Measurements from ENCODE around the gene SMAD9.

Gene SMAD9

DNA sequence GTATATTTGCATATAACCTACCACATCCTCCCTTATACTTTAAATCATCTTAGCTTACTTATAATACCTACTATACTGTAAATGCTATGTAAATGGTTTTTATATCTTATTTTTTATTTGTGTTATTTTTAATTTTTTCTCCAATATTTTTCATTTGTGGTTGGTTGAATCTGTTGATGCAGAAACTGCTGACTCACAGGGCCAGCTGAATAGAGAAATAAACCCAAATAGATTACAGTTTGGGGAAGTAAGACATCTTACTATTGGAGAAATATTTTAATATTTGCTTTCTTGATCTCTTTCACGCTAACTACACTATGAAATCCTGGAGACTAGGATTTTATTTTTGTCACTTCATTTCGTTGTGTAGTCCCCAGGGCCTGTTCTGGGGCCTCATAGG lies 7.1 kb downstream of the SMAD9 start:
- Histone ChIP-seq H4K20me1 (ENCODE audit: insufficient read depth, low read length) (no peaks in the 10 kb centered on the region), H3K36me3 (replicated peaks; ENCODE audit: low read depth, low read length) (no peaks in the 10 kb centered on the region), H3K4me2 (ENCODE audit: low read length) (no peak overlapping the region), H3K27ac (ENCODE audit: low read length) (no peak overlapping the region), H3K79me2 (ENCODE audit: low read length) (no peaks in the 10 kb centered on the region), H3K27me3 (ENCODE audit: low read depth, low read length) (0 out of 2 replicates have a peak, but pooled peaks cover 3% of the 10 kb centered on the region), H3K4me3 (ENCODE audit: low read length) (no peak overlapping the region), H2AFZ (ENCODE audit: low read depth, low read length) (peak overlapping the region; percentile 42; the same call in 1 of the 2 replicates), H3K4me1 (ENCODE audit: low read length) (peaks cover 13% of the 10 kb centered on the region), H3K9me3 (ENCODE audit: insufficient read depth, low read length) (no peaks in the 10 kb centered on the region), H3K9ac (ENCODE audit: low read length) (no peak overlapping the region)
- TF ChIP-seq, protein P1, sequence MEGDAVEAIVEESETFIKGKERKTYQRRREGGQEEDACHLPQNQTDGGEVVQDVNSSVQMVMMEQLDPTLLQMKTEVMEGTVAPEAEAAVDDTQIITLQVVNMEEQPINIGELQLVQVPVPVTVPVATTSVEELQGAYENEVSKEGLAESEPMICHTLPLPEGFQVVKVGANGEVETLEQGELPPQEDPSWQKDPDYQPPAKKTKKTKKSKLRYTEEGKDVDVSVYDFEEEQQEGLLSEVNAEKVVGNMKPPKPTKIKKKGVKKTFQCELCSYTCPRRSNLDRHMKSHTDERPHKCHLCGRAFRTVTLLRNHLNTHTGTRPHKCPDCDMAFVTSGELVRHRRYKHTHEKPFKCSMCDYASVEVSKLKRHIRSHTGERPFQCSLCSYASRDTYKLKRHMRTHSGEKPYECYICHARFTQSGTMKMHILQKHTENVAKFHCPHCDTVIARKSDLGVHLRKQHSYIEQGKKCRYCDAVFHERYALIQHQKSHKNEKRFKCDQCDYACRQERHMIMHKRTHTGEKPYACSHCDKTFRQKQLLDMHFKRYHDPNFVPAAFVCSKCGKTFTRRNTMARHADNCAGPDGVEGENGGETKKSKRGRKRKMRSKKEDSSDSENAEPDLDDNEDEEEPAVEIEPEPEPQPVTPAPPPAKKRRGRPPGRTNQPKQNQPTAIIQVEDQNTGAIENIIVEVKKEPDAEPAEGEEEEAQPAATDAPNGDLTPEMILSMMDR (IDR thresholded peaks at IDR 0.05; ENCODE audit: low read depth, low read length): no peak
- no peak for TF ChIP-seq EZH2phosphoT487 (IDR thresholded peaks at IDR 0.05; ENCODE audit: low read depth)

DNA sequence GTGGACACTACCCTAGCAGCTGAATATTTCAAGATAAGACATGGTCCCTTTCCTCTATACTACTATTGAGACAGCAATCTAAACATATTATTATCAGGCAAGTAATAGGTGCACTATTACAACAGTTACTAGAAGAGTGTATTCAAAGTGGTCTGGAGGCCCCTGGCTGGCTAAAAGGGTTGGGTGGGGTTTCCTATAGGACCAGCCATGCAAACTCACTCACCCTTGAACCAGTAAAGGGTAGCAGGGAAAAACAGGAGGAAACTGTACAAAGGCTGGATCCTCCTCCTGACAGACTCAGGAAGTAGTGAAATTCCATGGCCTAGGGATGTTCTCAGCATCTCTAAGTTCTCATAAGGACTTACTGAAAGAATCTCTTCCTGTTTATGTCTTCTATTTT lies 7.7 kb downstream of the SMAD9 start:
- Histone ChIP-seq H3K9me3 (ENCODE audit: insufficient read depth, low read length) (no peaks in the 10 kb centered on the region), H2AFZ (ENCODE audit: low read depth, low read length) (no peak overlapping the region), H3K4me2 (ENCODE audit: low read length) (no peak overlapping the region), H3K27ac (ENCODE audit: low read length) (no peak overlapping the region), H3K27me3 (ENCODE audit: low read depth, low read length) (0 out of 2 replicates have a peak, but pooled peaks cover 3% of the 10 kb centered on the region), H3K79me2 (ENCODE audit: low read length) (no peaks in the 10 kb centered on the region), H3K9ac (ENCODE audit: low read length) (no peak overlapping the region), H3K4me3 (ENCODE audit: low read length) (no peak overlapping the region), H3K36me3 (replicated peaks; ENCODE audit: low read depth, low read length) (no peaks in the 10 kb centered on the region), H4K20me1 (ENCODE audit: insufficient read depth, low read length) (no peaks in the 10 kb centered on the region), H3K4me1 (ENCODE audit: low read length) (peaks cover 13% of the 10 kb centered on the region)
- TF ChIP-seq, protein P1 (IDR thresholded peaks at IDR 0.05; ENCODE audit: low read depth, low read length): no peak
- no peak for TF ChIP-seq EZH2phosphoT487 (IDR thresholded peaks at IDR 0.05; ENCODE audit: low read depth)

DNA sequence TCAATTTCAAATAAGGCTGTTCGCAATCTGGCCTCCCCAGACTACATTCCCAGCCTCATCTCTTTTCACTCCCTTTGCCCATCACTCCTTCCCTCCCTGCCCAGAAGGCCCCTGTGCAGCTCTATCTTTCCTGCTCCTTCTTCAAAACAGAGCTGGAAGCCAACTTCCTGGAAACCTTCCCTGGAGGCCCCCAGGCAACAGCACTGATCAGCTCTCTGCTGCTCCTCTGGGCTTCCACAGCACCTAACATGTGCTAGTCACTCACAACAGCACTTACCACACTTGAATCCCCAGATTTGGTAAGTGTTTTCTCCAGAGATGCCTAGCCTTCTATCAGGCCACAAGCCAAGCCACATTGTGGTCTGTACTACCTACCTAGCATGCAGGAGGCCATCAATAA lies 9.5 kb downstream of the SMAD9 start:
- TF ChIP-seq, protein P1 (IDR thresholded peaks at IDR 0.05; ENCODE audit: low read depth, low read length): no peak
- no peak for TF ChIP-seq EZH2phosphoT487 (IDR thresholded peaks at IDR 0.05; ENCODE audit: low read depth)
- H3K36me3 ChIP-seq (replicated peaks; ENCODE audit: low read depth, low read length): no peaks in the 10 kb centered on the region
- H2AFZ ChIP-seq (ENCODE audit: low read depth, low read length): no peak overlapping the region
- no peaks in the 10 kb centered on the region for H3K27me3 ChIP-seq (ENCODE audit: low read depth, low read length)
- no peak overlapping the region for H3K4me2 ChIP-seq (ENCODE audit: low read length)
- H3K9ac ChIP-seq (ENCODE audit: low read length): no peak overlapping the region
- no peaks in the 10 kb centered on the region for H4K20me1 ChIP-seq (ENCODE audit: insufficient read depth, low read length)
- no peaks in the 10 kb centered on the region for H3K9me3 ChIP-seq (ENCODE audit: insufficient read depth, low read length)
- H3K79me2 ChIP-seq (ENCODE audit: low read length): no peaks in the 10 kb centered on the region
- no peak overlapping the region for H3K4me3 ChIP-seq (ENCODE audit: low read length)
- no peak overlapping the region for H3K27ac ChIP-seq (ENCODE audit: low read length)
- H3K4me1 ChIP-seq (ENCODE audit: low read length): peaks cover 13% of the 10 kb centered on the region

DNA sequence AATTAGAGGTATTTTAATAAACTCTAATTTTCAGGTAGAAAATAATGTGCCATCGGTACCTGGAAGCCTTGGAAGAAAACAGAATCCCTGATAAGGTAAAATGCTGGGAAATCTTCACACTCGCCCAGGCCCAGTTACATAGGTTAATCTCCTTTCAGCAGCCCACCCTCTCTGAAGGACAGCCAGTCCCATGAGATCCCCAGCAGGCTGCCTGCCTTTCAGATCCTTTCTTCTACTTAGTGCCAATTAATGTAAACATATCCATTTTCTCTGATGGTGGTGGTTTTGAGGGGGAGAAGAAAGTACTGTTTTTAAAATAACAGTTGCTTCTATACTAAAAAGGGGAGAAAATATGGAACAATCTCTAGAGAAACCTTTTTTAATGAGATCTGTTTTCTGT lies 12.2 kb downstream of the SMAD9 start:
- no peak overlapping the region for H3K4me2 ChIP-seq (ENCODE audit: low read length)

More for the DNA sequence above, 12.2 kb downstream of the SMAD9 start:
- H3K4me3 ChIP-seq (ENCODE audit: low read length): no peak overlapping the region
- no peak overlapping the region for H3K9ac ChIP-seq (ENCODE audit: low read length)
- TF ChIP-seq EZH2phosphoT487 (IDR thresholded peaks at IDR 0.05; ENCODE audit: low read depth): no peak
- TF ChIP-seq, protein P1 (IDR thresholded peaks at IDR 0.05; ENCODE audit: low read depth, low read length): no peak
- no peaks in the 10 kb centered on the region for H3K79me2 ChIP-seq (ENCODE audit: low read length)
- H2AFZ ChIP-seq (ENCODE audit: low read depth, low read length): no peak overlapping the region
- H4K20me1 ChIP-seq (ENCODE audit: insufficient read depth, low read length): no peaks in the 10 kb centered on the region
- H3K27me3 ChIP-seq (ENCODE audit: low read depth, low read length): no peaks in the 10 kb centered on the region
- H3K9me3 ChIP-seq (ENCODE audit: insufficient read depth, low read length): no peaks in the 10 kb centered on the region
- H3K27ac ChIP-seq (ENCODE audit: low read length): no peak overlapping the region
- peaks cover 9% of the 10 kb centered on the region for H3K4me1 ChIP-seq (ENCODE audit: low read length)
- H3K36me3 ChIP-seq (replicated peaks; ENCODE audit: low read depth, low read length): no peaks in the 10 kb centered on the region

Measured in OCI-LY3 (cell line).